Endothelial cell of umbilical vein (primary cell): ENCODE results near the gene TMEM40. TPM values are rescaled to one million over a fixed set of nuclear protein-coding genes. Genes with fewer than 3 reads are reported as not detected.

ENCODE experiments used
- BruUV-seq: library from RNA; stranded (reverse); fragments of 400-500 nt; replicated peaks from 2 replicates; lab custom pipeline; 2021; lab: Mats Ljungman, UMichigan
- CTCF ChIA-PET: fragments of 300-600, 350-600 bp; sonication (Branson Sonifier 250); formaldehyde crosslinking; loops from one replicate; lab custom pipeline; 2021; ENCODE audit warnings: antibody characterized with exemption, inconsistent platforms; lab: Charles Lee
- POLR2A ChIA-PET: fragments of 300-600, 350-600 bp; sonication (Branson Sonifier 250); formaldehyde crosslinking; loops from one replicate; lab custom pipeline; 2021; ENCODE audit warnings: antibody characterized with exemption, inconsistent platforms; lab: Charles Lee
- DNase-seq: peaks from one replicate; pipeline ENCODE4 v3.0.0-alpha.2; 2011; ENCODE audit warnings: low read depth, low spot score
- FAIRE-seq: peaks from 2 replicates; lab custom pipeline; 2011; peaks lifted over from hg19 to GRCh38; lab: Jason Lieb, UNC
- H2AFZ ChIP-seq: 2 replicates; pipeline ENCODE4 v1.6.0; 2012; ENCODE audit warnings: low read depth, low read length, control low read depth, inconsistent platforms
- H3K27ac ChIP-seq: 2 replicates; pipeline ENCODE4 v1.5.1; 2011; ENCODE audit warnings: low read depth, mild to moderate bottlenecking, control low read depth, low read length, moderate library complexity; ENCODE audit not compliant: insufficient read depth
- H3K27me3 ChIP-seq, 2 experiments: 2 replicates each; pipeline versions ENCODE4 v1.6.0 to v1.6.1; 2011; ENCODE audit warnings: low read length in 2 of 2, mixed read lengths in 1 of 2; ENCODE audit not compliant: control insufficient read depth in 2 of 2, insufficient read depth in 2 of 2
- H3K36me3 ChIP-seq, 2 experiments: 2 replicates in 1 of 2; 3 replicates in 1 of 2; pipeline ENCODE4 v1.5.1; 2011; ENCODE audit warnings: low read length in 2 of 2, mild to moderate bottlenecking in 1 of 2, moderate library complexity in 1 of 2; ENCODE audit not compliant: control insufficient read depth in 2 of 2, insufficient read depth in 2 of 2; ENCODE audit errors: extremely low read depth in 1 of 2
- H3K4me1 ChIP-seq: 3 replicates; pipeline ENCODE4 v1.5.1; 2011; ENCODE audit warnings: mild to moderate bottlenecking, low read length; ENCODE audit not compliant: control insufficient read depth, insufficient read depth; ENCODE audit errors: extremely low read depth
- H3K4me2 ChIP-seq: 2 replicates; pipeline ENCODE4 v1.6.1; 2011; ENCODE audit warnings: low read length, control low read depth, mixed read lengths; ENCODE audit not compliant: insufficient read depth
- H3K4me3 ChIP-seq, 3 experiments: fragments of 200-600 bp in 1 of 3; sonication (generic), shearing (Covaris generic) in 1 of 3; replicated peaks in 1 of 3; 2 replicates each; pipeline ENCODE4 v1.5.1; 2011 to 2016; ENCODE audit warnings: control low read depth in 3 of 3, low read length in 3 of 3, mild to moderate bottlenecking in 2 of 3, inconsistent platforms in 1 of 3, low read depth in 1 of 3, moderate library complexity in 1 of 3; ENCODE audit not compliant: insufficient read depth in 1 of 3
- H3K79me2 ChIP-seq: 2 replicates; pipeline ENCODE4 v1.6.0; 2012; ENCODE audit warnings: low read length, inconsistent platforms; ENCODE audit not compliant: control insufficient read depth, insufficient read depth
- H3K9ac ChIP-seq: replicated peaks from 2 replicates; pipeline ENCODE3; 2011; ENCODE audit warnings: low read length, control low read depth; ENCODE audit not compliant: insufficient read depth; ENCODE audit errors: extremely low read depth
- H3K9me1 ChIP-seq: replicated peaks from 3 replicates; pipeline ENCODE4 v1.6.0; 2011; ENCODE audit warnings: mild to moderate bottlenecking, low read length; ENCODE audit not compliant: control insufficient read depth, insufficient read depth; ENCODE audit errors: extremely low read depth
- H3K9me3 ChIP-seq: replicated peaks from 2 replicates; pipeline ENCODE4 v1.5.1; 2012; ENCODE audit warnings: low read length, inconsistent platforms; ENCODE audit not compliant: control insufficient read depth, insufficient read depth
- H4K20me1 ChIP-seq: replicated peaks from 2 replicates; pipeline ENCODE3; 2011; ENCODE audit warnings: mild to moderate bottlenecking, low read length; ENCODE audit not compliant: control insufficient read depth, insufficient read depth; ENCODE audit errors: extremely low read depth
- EZH2 ChIP-seq: IDR thresholded peaks from 2 replicates; pipeline ENCODE4 v1.6.1; 2012; ENCODE audit warnings: borderline replicate concordance, low read depth, mild to moderate bottlenecking, moderate library complexity, low read length, inconsistent platforms; ENCODE audit not compliant: severe bottlenecking
- FOS ChIP-seq: IDR thresholded peaks from 2 replicates; pipeline ENCODE4 v1.6.1; 2011; ENCODE audit warnings: mild to moderate bottlenecking, low read length, moderate library complexity, borderline replicate concordance; ENCODE audit not compliant: insufficient read depth
- GATA2 ChIP-seq: IDR thresholded peaks from 2 replicates; pipeline ENCODE4 v1.7.0; 2011; ENCODE audit warnings: low read depth, mild to moderate bottlenecking, moderate library complexity, mixed read lengths, low read length; ENCODE audit not compliant: insufficient read length, insufficient read depth
- JUN ChIP-seq: IDR thresholded peaks from 2 replicates; pipeline ENCODE4 v1.6.1; 2011; ENCODE audit warnings: borderline replicate concordance, low read depth; ENCODE audit not compliant: insufficient read length, insufficient read depth
- MYC ChIP-seq: IDR thresholded peaks from one replicate; pipeline ENCODE4 v1.6.1; 2011; ENCODE audit warnings: mild to moderate bottlenecking, low read depth, low read length
- POLR2A ChIP-seq: IDR thresholded peaks from 2 replicates; pipeline ENCODE4 v1.6.1; 2012; ENCODE audit warnings: low read depth, mild to moderate bottlenecking, control low read depth, low read length
- POLR2AphosphoS5 ChIP-seq: IDR thresholded peaks from 2 replicates; pipeline ENCODE4 v1.6.1; 2012; ENCODE audit warnings: low read depth, mild to moderate bottlenecking, control low read depth, low read length, moderate library complexity; ENCODE audit not compliant: insufficient read depth
- dilution Hi-C: fragments of 300-500 bp; cut with MboI; formaldehyde crosslinking; loops from one replicate; pipeline ENCODE4 v1.15.0; 2019; ENCODE audit warnings: low sequenced_read_pairs; ENCODE audit not compliant: extremely low pct_ligation_motif_present
- intact Hi-C: fragments of 100-400 bp; cut with micrococcal nuclease; formaldehyde crosslinking; loops from one replicate; pipeline ENCODE4 v1.10.0; 2022
- polyA plus RNA-seq, 4 experiments: library from polyadenylated mRNA; depleted of rRNA in 3 of 4; stranded (reverse) in 3 of 4; unstranded in 1 of 4; fragments of >200 nt; gene quantifications; 2 replicates each; pipeline versions ENCODE4 v1.2.1 to v1.2.3, GENCODE V29; 2011 to 2012; ENCODE audit warnings: missing spikeins in 1 of 4
- total RNA-seq: library from RNA; stranded (reverse); gene quantifications from 2 replicates; pipeline ENCODE4 v1.2.3, GENCODE V29; 2021
- TF ChIP-seq, protein P1 (sequence below), 2 donors: IDR thresholded peaks; 1 replicate in 1 of 2; 2 replicates in 1 of 2; pipeline ENCODE4 v1.5.1; 2011; ENCODE audit warnings: low read length in 2 of 2, mild to moderate bottlenecking in 2 of 2, moderate library complexity in 2 of 2, control low read depth in 1 of 2, inconsistent platforms in 1 of 2, low read depth in 1 of 2; ENCODE audit not compliant: insufficient read depth in 1 of 2; ENCODE audit errors: extremely low read depth in 1 of 2
- TF ChIP-seq, protein P2 (sequence below): IDR thresholded peaks from 2 replicates; pipeline ENCODE4 v1.6.1; 2011; ENCODE audit not compliant: insufficient read depth, insufficient read length

Gene TMEM40
- total and polyA plus RNA-seq, 2 donors (not counting 3 experiments of a cell fraction or from before 2014, with no cell fraction given), result not detected

GRCh38 chr3:12700800-12701199 lies 58.3 kb downstream of the TMEM40 start:
- Histone ChIP-seq H2AFZ (no peak overlapping the region), H3K27me3 (peaks cover 0 to 2% of the 10 kb centered on the region in 2 experiments), H3K79me2 (no peaks in the 10 kb centered on the region), H3K4me2 (no peak overlapping the region), H3K27ac (no peak overlapping the region), H3K9ac (no peak overlapping the region), H3K9me3 (no peaks in the 10 kb centered on the region), H3K4me1 (no peaks in the 10 kb centered on the region), H4K20me1 (no peaks in the 10 kb centered on the region), H3K4me3 (no peak overlapping the region), H3K9me1 (no peaks in the 10 kb centered on the region), H3K36me3 (no peaks in the 10 kb centered on the region)
- TF ChIP-seq JUN, result no peak
- no peak for TF ChIP-seq POLR2AphosphoS5
- TF ChIP-seq EZH2, result no peak
- no peak for FAIRE-seq
- intact Hi-C loops, result no loop called here
- DNase-seq, result no peak
- BruUV-seq, result no TSS peak
- dilution Hi-C loops, result no loop called here
- ChIA-PET POLR2A (no interaction called here), CTCF (interaction anchor here (0.6 to 1.2 kb wide), 2 partner anchors 20 to 93 kb away, joined by 3 read pairs; no protein-coding TSS in a partner anchor)

GRCh38 chr3:12695916-12696315 lies 63.1 kb downstream of the TMEM40 start:
- Histone ChIP-seq H3K27me3 (peaks cover 0 to 2% of the 10 kb centered on the region in 2 experiments), H4K20me1 (no peaks in the 10 kb centered on the region), H3K9me3 (no peaks in the 10 kb centered on the region), H3K79me2 (no peaks in the 10 kb centered on the region), H3K9ac (no peak overlapping the region), H3K4me2 (no peak overlapping the region), H3K27ac (no peak overlapping the region), H3K4me3 (no peak overlapping the region), H3K36me3 (no peaks in the 10 kb centered on the region), H2AFZ (no peak overlapping the region), H3K9me1 (no peaks in the 10 kb centered on the region), H3K4me1 (no peaks in the 10 kb centered on the region)
- intact Hi-C loops (no loop called here), dilution Hi-C loops (no loop called here)
- POLR2A ChIA-PET, result no interaction called here
- TF ChIP-seq JUN, result no peak
- TF ChIP-seq GATA2, result no peak
- no peak for TF ChIP-seq POLR2AphosphoS5
- TF ChIP-seq, protein P1, sequence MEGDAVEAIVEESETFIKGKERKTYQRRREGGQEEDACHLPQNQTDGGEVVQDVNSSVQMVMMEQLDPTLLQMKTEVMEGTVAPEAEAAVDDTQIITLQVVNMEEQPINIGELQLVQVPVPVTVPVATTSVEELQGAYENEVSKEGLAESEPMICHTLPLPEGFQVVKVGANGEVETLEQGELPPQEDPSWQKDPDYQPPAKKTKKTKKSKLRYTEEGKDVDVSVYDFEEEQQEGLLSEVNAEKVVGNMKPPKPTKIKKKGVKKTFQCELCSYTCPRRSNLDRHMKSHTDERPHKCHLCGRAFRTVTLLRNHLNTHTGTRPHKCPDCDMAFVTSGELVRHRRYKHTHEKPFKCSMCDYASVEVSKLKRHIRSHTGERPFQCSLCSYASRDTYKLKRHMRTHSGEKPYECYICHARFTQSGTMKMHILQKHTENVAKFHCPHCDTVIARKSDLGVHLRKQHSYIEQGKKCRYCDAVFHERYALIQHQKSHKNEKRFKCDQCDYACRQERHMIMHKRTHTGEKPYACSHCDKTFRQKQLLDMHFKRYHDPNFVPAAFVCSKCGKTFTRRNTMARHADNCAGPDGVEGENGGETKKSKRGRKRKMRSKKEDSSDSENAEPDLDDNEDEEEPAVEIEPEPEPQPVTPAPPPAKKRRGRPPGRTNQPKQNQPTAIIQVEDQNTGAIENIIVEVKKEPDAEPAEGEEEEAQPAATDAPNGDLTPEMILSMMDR (IDR thresholded peaks at IDR 0.05; ENCODE audit: extremely low read depth in 1 of 2, insufficient read depth in 1 of 2, low read depth in 1 of 2, low read length in 2 of 2), result no peak
- TF ChIP-seq FOS, result no peak
- TF ChIP-seq, protein P2, sequence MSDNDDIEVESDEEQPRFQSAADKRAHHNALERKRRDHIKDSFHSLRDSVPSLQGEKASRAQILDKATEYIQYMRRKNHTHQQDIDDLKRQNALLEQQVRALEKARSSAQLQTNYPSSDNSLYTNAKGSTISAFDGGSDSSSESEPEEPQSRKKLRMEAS, result no peak
- TF ChIP-seq POLR2A, result no peak
- TF ChIP-seq EZH2, result no peak
- no peak for TF ChIP-seq MYC
- DNase-seq, result no peak
- BruUV-seq, result no TSS peak
- CTCF ChIA-PET, result no interaction called here
- FAIRE-seq, result no peak
